Measurements from ENCODE around the gene CARS2.

The CARS2 gene, protein sequence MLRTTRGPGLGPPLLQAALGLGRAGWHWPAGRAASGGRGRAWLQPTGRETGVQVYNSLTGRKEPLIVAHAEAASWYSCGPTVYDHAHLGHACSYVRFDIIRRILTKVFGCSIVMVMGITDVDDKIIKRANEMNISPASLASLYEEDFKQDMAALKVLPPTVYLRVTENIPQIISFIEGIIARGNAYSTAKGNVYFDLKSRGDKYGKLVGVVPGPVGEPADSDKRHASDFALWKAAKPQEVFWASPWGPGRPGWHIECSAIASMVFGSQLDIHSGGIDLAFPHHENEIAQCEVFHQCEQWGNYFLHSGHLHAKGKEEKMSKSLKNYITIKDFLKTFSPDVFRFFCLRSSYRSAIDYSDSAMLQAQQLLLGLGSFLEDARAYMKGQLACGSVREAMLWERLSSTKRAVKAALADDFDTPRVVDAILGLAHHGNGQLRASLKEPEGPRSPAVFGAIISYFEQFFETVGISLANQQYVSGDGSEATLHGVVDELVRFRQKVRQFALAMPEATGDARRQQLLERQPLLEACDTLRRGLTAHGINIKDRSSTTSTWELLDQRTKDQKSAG

DNA sequence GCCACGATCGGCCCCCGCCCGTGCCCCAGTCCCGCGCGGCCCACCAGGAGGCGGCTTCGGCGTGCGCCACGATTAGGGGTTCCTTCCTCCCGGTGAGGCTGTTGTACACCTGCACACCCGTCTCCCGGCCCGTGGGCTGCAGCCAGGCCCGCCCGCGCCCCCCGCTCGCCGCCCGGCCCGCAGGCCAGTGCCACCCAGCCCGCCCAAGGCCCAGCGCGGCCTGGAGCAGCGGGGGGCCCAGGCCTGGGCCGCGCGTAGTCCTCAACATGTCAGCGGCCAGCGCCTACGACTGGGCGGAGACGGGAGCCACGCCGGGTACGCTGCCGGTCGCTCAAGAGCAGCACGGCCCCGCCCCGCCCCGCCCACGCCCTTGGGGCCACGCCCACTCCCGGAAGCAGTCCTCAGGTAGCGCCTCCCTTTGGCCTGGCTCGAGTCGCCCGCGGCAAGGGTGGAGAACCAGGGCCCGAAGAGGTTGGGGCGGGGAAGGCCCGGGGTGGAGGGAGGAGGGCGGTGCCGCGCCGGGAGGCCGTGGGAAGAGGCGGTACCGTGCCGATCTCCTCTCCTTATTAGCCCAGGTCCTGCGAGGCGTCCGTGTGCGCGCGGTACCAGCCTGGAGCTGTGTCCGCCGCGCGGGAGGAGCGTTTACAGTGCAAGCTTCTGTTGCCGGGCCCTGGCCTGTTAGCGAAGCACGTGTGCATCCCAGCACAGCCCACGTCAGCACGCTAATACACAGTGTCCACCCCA is at the start of gene CARS2:
TSS of gene CARS2 (minus strand) at position 291 of the 744 bp plus-strand sequence. CDS start at position 268, 23 bp downstream.
- H3K27ac ChIP-seq (ENCODE audit: extremely low read depth, low read depth, low read length): peak within 1 kb of the TSS; percentile 88
- H3K36me3 ChIP-seq (ENCODE audit: control insufficient read depth in 2 of 2, insufficient read depth in 1 of 2, low read length in 2 of 2): peaks cover 5 to 24% of the 10 kb centered on the region in 2 experiments; a peak in 2 of 3 replicates
- peaks cover 3% of the 10 kb centered on the region; the same call in 1 of the 2 replicates for H3K4me1 ChIP-seq (ENCODE audit: control insufficient read depth, insufficient read depth, low read length)
- ChIA-PET POLR2A (interaction anchor here (0.6 to 2.8 kb wide), 2 partner anchors 9 to 209 kb away, joined by 3 to 35 read pairs; no protein-coding TSS in a partner anchor), CTCF (no interaction called here)
- no peaks in the 10 kb centered on the region for H3K9me3 ChIP-seq (ENCODE audit: control insufficient read depth, insufficient read depth, low read depth, low read length)
- peak within 1 kb of the TSS; percentile 78 for H3K4me3 ChIP-seq (ENCODE audit: low read depth, low read length)
- TF ChIP-seq ZNF184 (tag by site-specific recombination; IDR thresholded peaks at IDR 0.05) (no peak), SP2 (tag by site-specific recombination; IDR thresholded peaks at IDR 0.05) (peak; percentile 97), EGR2 (tag by site-specific recombination; IDR thresholded peaks at IDR 0.05; ENCODE audit: low read depth) (peak; percentile 54), KLF10 (tag by site-specific recombination; IDR thresholded peaks at IDR 0.05) (peak; percentile 95), ZNF561 (tag by site-specific recombination; IDR thresholded peaks at IDR 0.05; ENCODE audit: borderline replicate concordance) (0 out of 2 replicates have a peak, but pooled peaks have one; percentile 35), ZBTB7A (tag by site-specific recombination; IDR thresholded peaks at IDR 0.05; ENCODE audit: low read depth) (no peak), ZBTB17 (tag by site-specific recombination; IDR thresholded peaks at IDR 0.05) (peak; percentile 80), GLI4 (tag by site-specific recombination; IDR thresholded peaks at IDR 0.05) (no peak), ZNF335 (tag by site-specific recombination; conservative IDR thresholded peaks at IDR 0.05) (0 out of 2 replicates have a peak, but pooled peaks have one; percentile 7), ZNF341 (tag by site-specific recombination; IDR thresholded peaks at IDR 0.05; ENCODE audit: low read depth) (peak; percentile 77), ZNF664 (tag by site-specific recombination; IDR thresholded peaks at IDR 0.05) (no peak), KLF8 (tag by site-specific recombination; IDR thresholded peaks at IDR 0.05) (peak; percentile 99), ZNF677 (tag by site-specific recombination; IDR thresholded peaks at IDR 0.05) (peak; percentile 67), SP3 (tag by site-specific recombination; IDR thresholded peaks at IDR 0.05) (peak; percentile 97), ZEB2 (tag by site-specific recombination; IDR thresholded peaks at IDR 0.05) (peak; percentile 96), ZNF549 (tag by site-specific recombination; IDR thresholded peaks at IDR 0.05) (no peak), OSR2 (tag by site-specific recombination; IDR thresholded peaks at IDR 0.05) (peak; percentile 69), ZNF600 (tag by site-specific recombination; IDR thresholded peaks at IDR 0.05) (peak; percentile 57), ZBTB1 (tag by site-specific recombination; IDR thresholded peaks at IDR 0.05) (0 out of 2 replicates have a peak, but pooled peaks have one; percentile 41), SCRT2 (tag by site-specific recombination; IDR thresholded peaks at IDR 0.05) (peak; percentile 68; the same call in 1 of the 2 replicates), MZF1 (tag by site-specific recombination; IDR thresholded peaks at IDR 0.05; ENCODE audit: borderline replicate concordance) (no peak), GLIS1 (tag by site-specific recombination; IDR thresholded peaks at IDR 0.05) (peak; percentile 63)
- TF ChIP-seq, protein P1, sequence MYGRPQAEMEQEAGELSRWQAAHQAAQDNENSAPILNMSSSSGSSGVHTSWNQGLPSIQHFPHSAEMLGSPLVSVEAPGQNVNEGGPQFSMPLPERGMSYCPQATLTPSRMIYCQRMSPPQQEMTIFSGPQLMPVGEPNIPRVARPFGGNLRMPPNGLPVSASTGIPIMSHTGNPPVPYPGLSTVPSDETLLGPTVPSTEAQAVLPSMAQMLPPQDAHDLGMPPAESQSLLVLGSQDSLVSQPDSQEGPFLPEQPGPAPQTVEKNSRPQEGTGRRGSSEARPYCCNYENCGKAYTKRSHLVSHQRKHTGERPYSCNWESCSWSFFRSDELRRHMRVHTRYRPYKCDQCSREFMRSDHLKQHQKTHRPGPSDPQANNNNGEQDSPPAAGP (tag by site-specific recombination; IDR thresholded peaks at IDR 0.05): peak; percentile 48; the same call in 1 of the 2 replicates
- TF ChIP-seq, protein P2, sequence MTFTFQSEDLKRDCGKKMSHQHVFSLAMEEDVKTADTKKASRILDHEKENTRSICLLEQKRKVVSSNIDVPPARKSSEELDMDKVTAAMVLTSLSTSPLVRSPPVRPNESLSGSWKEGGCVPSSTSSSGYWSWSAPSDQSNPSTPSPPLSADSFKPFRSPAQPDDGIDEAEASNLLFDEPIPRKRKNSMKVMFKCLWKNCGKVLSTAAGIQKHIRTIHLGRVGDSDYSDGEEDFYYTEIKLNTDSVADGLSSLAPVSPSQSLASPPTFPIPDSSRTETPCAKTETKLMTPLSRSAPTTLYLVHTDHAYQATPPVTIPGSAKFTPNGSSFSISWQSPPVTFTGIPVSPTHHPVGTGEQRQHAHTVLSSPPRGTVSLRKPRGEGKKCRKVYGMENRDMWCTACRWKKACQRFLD (tag by site-specific recombination; IDR thresholded peaks at IDR 0.05): no peak
- TF ChIP-seq, protein P3, sequence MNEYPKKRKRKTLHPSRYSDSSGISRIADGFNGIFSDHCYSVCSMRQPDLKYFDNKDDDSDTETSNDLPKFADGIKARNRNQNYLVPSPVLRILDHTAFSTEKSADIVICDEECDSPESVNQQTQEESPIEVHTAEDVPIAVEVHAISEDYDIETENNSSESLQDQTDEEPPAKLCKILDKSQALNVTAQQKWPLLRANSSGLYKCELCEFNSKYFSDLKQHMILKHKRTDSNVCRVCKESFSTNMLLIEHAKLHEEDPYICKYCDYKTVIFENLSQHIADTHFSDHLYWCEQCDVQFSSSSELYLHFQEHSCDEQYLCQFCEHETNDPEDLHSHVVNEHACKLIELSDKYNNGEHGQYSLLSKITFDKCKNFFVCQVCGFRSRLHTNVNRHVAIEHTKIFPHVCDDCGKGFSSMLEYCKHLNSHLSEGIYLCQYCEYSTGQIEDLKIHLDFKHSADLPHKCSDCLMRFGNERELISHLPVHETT (tag by site-specific recombination; IDR thresholded peaks at IDR 0.05): no peak
- TF ChIP-seq, protein P4, sequence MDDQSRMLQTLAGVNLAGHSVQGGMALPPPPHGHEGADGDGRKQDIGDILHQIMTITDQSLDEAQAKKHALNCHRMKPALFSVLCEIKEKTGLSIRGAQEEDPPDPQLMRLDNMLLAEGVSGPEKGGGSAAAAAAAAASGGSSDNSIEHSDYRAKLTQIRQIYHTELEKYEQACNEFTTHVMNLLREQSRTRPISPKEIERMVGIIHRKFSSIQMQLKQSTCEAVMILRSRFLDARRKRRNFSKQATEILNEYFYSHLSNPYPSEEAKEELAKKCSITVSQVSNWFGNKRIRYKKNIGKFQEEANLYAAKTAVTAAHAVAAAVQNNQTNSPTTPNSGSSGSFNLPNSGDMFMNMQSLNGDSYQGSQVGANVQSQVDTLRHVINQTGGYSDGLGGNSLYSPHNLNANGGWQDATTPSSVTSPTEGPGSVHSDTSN (CRISPR knock-in tag; IDR thresholded peaks at IDR 0.05): peak; percentile 32; the same call in 1 of the 2 replicates
- TF ChIP-seq, protein P5, sequence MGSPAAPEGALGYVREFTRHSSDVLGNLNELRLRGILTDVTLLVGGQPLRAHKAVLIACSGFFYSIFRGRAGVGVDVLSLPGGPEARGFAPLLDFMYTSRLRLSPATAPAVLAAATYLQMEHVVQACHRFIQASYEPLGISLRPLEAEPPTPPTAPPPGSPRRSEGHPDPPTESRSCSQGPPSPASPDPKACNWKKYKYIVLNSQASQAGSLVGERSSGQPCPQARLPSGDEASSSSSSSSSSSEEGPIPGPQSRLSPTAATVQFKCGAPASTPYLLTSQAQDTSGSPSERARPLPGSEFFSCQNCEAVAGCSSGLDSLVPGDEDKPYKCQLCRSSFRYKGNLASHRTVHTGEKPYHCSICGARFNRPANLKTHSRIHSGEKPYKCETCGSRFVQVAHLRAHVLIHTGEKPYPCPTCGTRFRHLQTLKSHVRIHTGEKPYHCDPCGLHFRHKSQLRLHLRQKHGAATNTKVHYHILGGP (tag by site-specific recombination; IDR thresholded peaks at IDR 0.05): no peak

Measured in HEK293 (cell line).